GM12873 (cell line): ENCODE measurements around the gene PCDHA2.

Source experiments
- TF ChIP-seq, protein P1 (sequence below): IDR thresholded peaks from 2 replicates; pipeline ENCODE4 v1.5.1; 2012; ENCODE audit warnings: low read depth, mild to moderate bottlenecking, moderate library complexity, low read length, control low read depth; ENCODE audit not compliant: insufficient read depth; ENCODE audit errors: missing control alignments

The PCDHA2 gene

DNA sequence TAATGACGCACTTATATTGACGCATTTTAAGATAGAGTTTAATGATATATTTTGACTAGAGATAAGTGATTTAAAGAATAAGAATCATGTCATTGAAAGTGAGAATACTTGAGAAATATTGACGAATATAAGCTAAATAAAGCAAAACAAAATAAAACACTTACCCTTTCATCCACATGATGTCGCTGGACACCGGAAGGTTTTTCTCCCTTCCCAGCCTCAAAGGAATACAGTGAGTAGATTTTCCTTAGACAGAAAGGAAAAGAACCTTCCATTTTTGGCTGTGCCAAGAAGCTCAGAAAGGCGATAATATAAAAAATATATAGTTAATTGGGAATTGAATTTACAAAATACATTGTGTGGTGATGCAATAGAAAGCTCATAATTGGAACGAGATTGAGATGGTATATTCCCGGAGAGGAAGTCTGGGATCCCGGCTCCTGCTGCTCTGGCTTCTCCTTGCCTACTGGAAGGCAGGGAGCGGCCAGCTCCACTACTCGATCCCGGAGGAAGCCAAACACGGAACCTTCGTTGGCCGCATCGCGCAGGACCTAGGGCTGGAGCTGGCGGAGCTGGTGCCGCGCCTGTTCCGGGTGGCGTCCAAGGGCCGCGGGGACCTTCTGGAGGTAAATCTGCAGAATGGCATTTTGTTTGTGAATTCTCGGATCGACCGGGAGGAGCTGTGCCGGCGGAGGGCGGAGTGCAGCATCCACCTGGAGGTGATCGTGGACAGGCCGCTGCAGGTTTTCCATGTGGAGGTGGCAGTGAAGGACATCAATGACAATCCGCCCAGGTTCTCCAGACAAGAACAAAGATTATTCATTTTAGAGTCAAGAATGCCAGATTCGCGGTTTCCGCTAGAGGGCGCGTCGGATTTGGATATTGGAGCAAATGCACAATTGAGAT is 27.0 kb downstream of the PCDHA2 start, which contains the start of gene PCDHA5:
TSS of gene PCDHA5 (plus strand) at position 239 of the 906 bp plus-strand sequence.
- TF ChIP-seq, protein P1, sequence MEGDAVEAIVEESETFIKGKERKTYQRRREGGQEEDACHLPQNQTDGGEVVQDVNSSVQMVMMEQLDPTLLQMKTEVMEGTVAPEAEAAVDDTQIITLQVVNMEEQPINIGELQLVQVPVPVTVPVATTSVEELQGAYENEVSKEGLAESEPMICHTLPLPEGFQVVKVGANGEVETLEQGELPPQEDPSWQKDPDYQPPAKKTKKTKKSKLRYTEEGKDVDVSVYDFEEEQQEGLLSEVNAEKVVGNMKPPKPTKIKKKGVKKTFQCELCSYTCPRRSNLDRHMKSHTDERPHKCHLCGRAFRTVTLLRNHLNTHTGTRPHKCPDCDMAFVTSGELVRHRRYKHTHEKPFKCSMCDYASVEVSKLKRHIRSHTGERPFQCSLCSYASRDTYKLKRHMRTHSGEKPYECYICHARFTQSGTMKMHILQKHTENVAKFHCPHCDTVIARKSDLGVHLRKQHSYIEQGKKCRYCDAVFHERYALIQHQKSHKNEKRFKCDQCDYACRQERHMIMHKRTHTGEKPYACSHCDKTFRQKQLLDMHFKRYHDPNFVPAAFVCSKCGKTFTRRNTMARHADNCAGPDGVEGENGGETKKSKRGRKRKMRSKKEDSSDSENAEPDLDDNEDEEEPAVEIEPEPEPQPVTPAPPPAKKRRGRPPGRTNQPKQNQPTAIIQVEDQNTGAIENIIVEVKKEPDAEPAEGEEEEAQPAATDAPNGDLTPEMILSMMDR: peak; percentile 26

- TF ChIP-seq, protein P1: no peak
These were observed 27.6 kb downstream of the PCDHA2 start for GRCh38 chr5:140822281-140822629.

- TF ChIP-seq, protein P1: no peak
These were observed 28.8 kb downstream of the PCDHA2 start for GRCh38 chr5:140823475-140823874.

- TF ChIP-seq, protein P1: no peak
These were observed 33.2 kb downstream of the PCDHA2 start, which contains the start of gene PCDHA6 for GRCh38 chr5:140827704-140828361. PCDHA6 (plus strand) TSS chr5:140827960; CDS start chr5:140828092, 132 bp downstream.

- TF ChIP-seq, protein P1: no peak
These were observed 33.7 kb downstream of the PCDHA2 start for GRCh38 chr5:140828362-140828737.

- TF ChIP-seq, protein P1: no peak
These were observed 39.3 kb downstream of the PCDHA2 start, which contains the start of gene PCDHA7 for GRCh38 chr5:140833993-140834392. PCDHA7 (plus strand) TSS chr5:140834269; CDS start chr5:140834384, 115 bp downstream.
